GM12891 (cell line): ENCODE data around the gene IER5L.

Experiments used
- PAX5 ChIP-seq: IDR thresholded peaks from 2 replicates; pipeline ENCODE4 v1.6.1; 2011; ENCODE audit warnings: low read length, moderate library complexity, mild to moderate bottlenecking; ENCODE audit not compliant: insufficient read depth, severe bottlenecking
- POLR2A ChIP-seq: IDR thresholded peaks from 2 replicates; pipeline ENCODE4 v1.6.1; 2011; ENCODE audit warnings: low read depth, low read length, control low read depth
- POLR2AphosphoS5 ChIP-seq: IDR thresholded peaks from 2 replicates; pipeline ENCODE4 v1.6.1; 2011; ENCODE audit warnings: low read depth, low read length, control low read depth

DNA sequence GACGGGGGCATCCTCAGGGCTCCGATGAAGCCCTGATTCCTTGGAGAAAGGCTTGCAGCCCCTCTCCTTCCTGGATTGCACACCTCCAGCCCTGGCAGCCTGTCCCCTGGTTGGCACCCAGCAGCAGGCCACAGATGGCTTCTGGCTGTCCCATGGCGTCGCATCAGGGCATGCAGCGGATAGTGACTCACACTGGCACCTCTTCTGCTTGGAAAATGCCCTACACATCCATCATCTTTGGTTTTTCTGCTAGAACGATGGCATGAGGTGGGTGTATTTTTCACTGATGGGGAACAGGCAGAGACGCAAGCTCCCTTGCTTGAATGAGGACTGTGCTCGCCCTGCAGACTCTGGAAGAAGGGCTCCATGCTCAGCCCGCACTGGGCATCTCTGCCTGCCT lies 23.2 kb upstream of the IER5L start:
- TF ChIP-seq POLR2A, result no peak
- TF ChIP-seq POLR2AphosphoS5, result no peak
- no peak for TF ChIP-seq PAX5
